Keratinocyte (primary cell): Measurements from ENCODE around the gene CCR7. TPM values are rescaled to one million over a fixed set of nuclear protein-coding genes. Genes with fewer than 3 reads are reported as not detected.

Experiments used
- DNase-seq: peaks from one replicate; pipeline ENCODE4 v3.0.0-alpha.2; 2011; ENCODE audit warnings: low read depth, missing footprints, low spot score
- FAIRE-seq: peaks from 2 replicates; lab custom pipeline; 2011; peaks lifted over from hg19 to GRCh38; lab: Jason Lieb, UNC
- H2AFZ ChIP-seq: 2 replicates; pipeline ENCODE4 v1.6.0; 2012; ENCODE audit warnings: low read length, control low read depth, inconsistent platforms; ENCODE audit not compliant: control insufficient read depth
- H3K27ac ChIP-seq: 2 replicates; pipeline ENCODE4 v1.5.1; 2011; ENCODE audit warnings: low read length; ENCODE audit not compliant: control insufficient read depth, insufficient read depth
- H3K27me3 ChIP-seq: 3 replicates; pipeline ENCODE4 v1.6.0; 2011; ENCODE audit warnings: low read length; ENCODE audit not compliant: control insufficient read depth, insufficient read depth; ENCODE audit errors: extremely low read depth
- H3K36me3 ChIP-seq, 2 experiments: 2 replicates in 1 of 2; 3 replicates in 1 of 2; pipeline ENCODE4 v1.5.1; 2011; ENCODE audit warnings: low read length in 2 of 2, mild to moderate bottlenecking in 1 of 2; ENCODE audit not compliant: control insufficient read depth in 2 of 2, insufficient read depth in 2 of 2; ENCODE audit errors: extremely low read depth in 1 of 2
- H3K4me1 ChIP-seq: 3 replicates; pipeline ENCODE4 v1.5.1; 2011; ENCODE audit warnings: low read length; ENCODE audit not compliant: control insufficient read depth, insufficient read depth; ENCODE audit errors: extremely low read depth
- H3K4me2 ChIP-seq: 3 replicates; pipeline ENCODE4 v1.6.0; 2011; ENCODE audit warnings: low read depth, low read length; ENCODE audit not compliant: control insufficient read depth, insufficient read depth; ENCODE audit errors: extremely low read depth
- H3K4me3 ChIP-seq, 3 experiments: fragments of 200-600 bp in 1 of 3; sonication (generic) in 1 of 3; 2 replicates in 2 of 3; 3 replicates in 1 of 3; pipeline ENCODE4 v1.5.1; 2011 to 2016; ENCODE audit warnings: low read length in 3 of 3, mild to moderate bottlenecking in 3 of 3, control low read depth in 2 of 3, inconsistent platforms in 1 of 3, low read depth in 1 of 3, mixed read lengths in 1 of 3, mixed run types in 1 of 3, moderate library complexity in 1 of 3; ENCODE audit not compliant: control insufficient read depth in 2 of 3, insufficient read depth in 2 of 3; ENCODE audit errors: extremely low read depth in 1 of 3
- H3K79me2 ChIP-seq: 2 replicates; pipeline ENCODE4 v1.6.0; 2012; ENCODE audit warnings: low read length; ENCODE audit not compliant: control insufficient read depth, insufficient read depth
- H3K9ac ChIP-seq: 3 replicates; pipeline ENCODE4 v1.6.0; 2011; ENCODE audit warnings: low read length; ENCODE audit not compliant: control insufficient read depth, insufficient read depth; ENCODE audit errors: extremely low read depth
- H3K9me1 ChIP-seq: 3 replicates; pipeline ENCODE4 v1.6.0; 2011; ENCODE audit warnings: low read length; ENCODE audit not compliant: control insufficient read depth, insufficient read depth; ENCODE audit errors: extremely low read depth
- H3K9me3 ChIP-seq: 2 replicates; pipeline ENCODE4 v1.5.1; 2012; ENCODE audit warnings: low read depth, low read length; ENCODE audit not compliant: control insufficient read depth
- H4K20me1 ChIP-seq: 3 replicates; pipeline ENCODE4 v1.6.0; 2011; ENCODE audit warnings: low read length; ENCODE audit not compliant: control insufficient read depth, insufficient read depth; ENCODE audit errors: extremely low read depth
- CTCF ChIP-seq, 3 experiments: IDR thresholded peaks in 1 of 3; conservative IDR thresholded peaks in 1 of 3; optimal IDR thresholded peaks in 1 of 3; 2 replicates in 2 of 3; 3 replicates in 1 of 3; pipeline versions ENCODE3 to v1.5.1; 2011; ENCODE audit warnings: low read length in 3 of 3, mild to moderate bottlenecking in 3 of 3, moderate library complexity in 2 of 3, control low read depth in 1 of 3, inconsistent platforms in 1 of 3; ENCODE audit not compliant: insufficient read depth in 2 of 3; ENCODE audit errors: extremely low read depth in 1 of 3
- EZH2 ChIP-seq: IDR thresholded peaks from one replicate; pipeline ENCODE4 v1.6.1; 2012; ENCODE audit warnings: inconsistent platforms, mild to moderate bottlenecking, low read length, moderate library complexity
- dilution Hi-C: fragments of 300-500 bp; cut with MboI; formaldehyde crosslinking; loops from one replicate; pipeline ENCODE4 v1.7.0; 2020; ENCODE audit warnings: low sequenced_read_pairs; ENCODE audit not compliant: extremely low pct_ligation_motif_present
- polyA plus RNA-seq, 5 experiments: library from polyadenylated mRNA; depleted of rRNA in 3 of 5; stranded (reverse) in 3 of 5; stranded (forward) in 1 of 5; unstranded in 1 of 5; fragments of >200 nt; gene quantifications; 1 replicate in 1 of 5; 2 replicates in 3 of 5; 3 replicates in 1 of 5; pipeline versions ENCODE4 v1.2.1 to v1.2.3, GENCODE V29; 2011 to 2012; ENCODE audit warnings: missing spikeins in 2 of 5, low read depth in 1 of 5, low replicate concordance in 1 of 5

Gene CCR7
- polyA plus RNA-seq, 1 donor (not counting 4 experiments of a cell fraction or from before 2014, with no cell fraction given): 0.16 TPM

- Histone ChIP-seq H3K4me1 (peaks cover 12% of the 10 kb centered on the region), H3K9ac (no peak overlapping the region), H3K79me2 (no peaks in the 10 kb centered on the region), H3K36me3 (no peaks in the 10 kb centered on the region), H2AFZ (no peak overlapping the region), H3K4me3 (no peak overlapping the region), H4K20me1 (no peaks in the 10 kb centered on the region), H3K4me2 (no peak overlapping the region), H3K9me3 (no peaks in the 10 kb centered on the region), H3K27ac (no peak overlapping the region), H3K27me3 (peaks cover 21% of the 10 kb centered on the region), H3K9me1 (no peaks in the 10 kb centered on the region)
- no peak for DNase-seq
- no peak for FAIRE-seq
- dilution Hi-C loops: no loop called here
- no peak for TF ChIP-seq CTCF (optimal IDR thresholded peaks at IDR 0.05 in 1 of 3, IDR thresholded peaks at IDR 0.05 in 1 of 3, conservative IDR thresholded peaks at IDR 0.05 in 1 of 3; ENCODE audit: extremely low read depth in 1 of 3, insufficient read depth in 2 of 3, low read length in 3 of 3)
- TF ChIP-seq EZH2: no peak
Measured at GRCh38 chr17:40555296-40556190, 9.7 kb downstream of the CCR7 start.

- H3K9me3 ChIP-seq: no peaks in the 10 kb centered on the region
- peaks cover 21% of the 10 kb centered on the region for H3K27me3 ChIP-seq
- no peak overlapping the region for H3K4me3 ChIP-seq
- H3K4me2 ChIP-seq: no peak overlapping the region
- FAIRE-seq (no peak), DNase-seq (no peak)
- H4K20me1 ChIP-seq: no peaks in the 10 kb centered on the region
- H3K79me2 ChIP-seq: no peaks in the 10 kb centered on the region
- no peaks in the 10 kb centered on the region for H3K36me3 ChIP-seq
- H3K4me1 ChIP-seq: peaks cover 4% of the 10 kb centered on the region
- H3K27ac ChIP-seq: no peak overlapping the region
- no peaks in the 10 kb centered on the region for H3K9me1 ChIP-seq
- TF ChIP-seq EZH2: no peak
- no peak overlapping the region for H3K9ac ChIP-seq
- dilution Hi-C loops: no loop called here
- no peak overlapping the region for H2AFZ ChIP-seq
Measured at GRCh38 chr17:40554646-40555295, 10.5 kb downstream of the CCR7 start.
